Astrocyte (in vitro differentiated cells and primary cell): Measurements from ENCODE around the gene TIAL1.

Source experiments
- EZH2 ChIP-seq: IDR thresholded peaks from 2 replicates; pipeline ENCODE4 v1.6.1; 2012; ENCODE audit warnings: mild to moderate bottlenecking, low read length, inconsistent platforms; ENCODE audit not compliant: insufficient read depth
- TF ChIP-seq, protein P1 (sequence below): IDR thresholded peaks from 2 replicates; pipeline ENCODE4 v1.5.1; 2011; ENCODE audit warnings: low read depth, mild to moderate bottlenecking, inconsistent platforms, low read length, moderate library complexity; ENCODE audit not compliant: insufficient read depth

DNA sequence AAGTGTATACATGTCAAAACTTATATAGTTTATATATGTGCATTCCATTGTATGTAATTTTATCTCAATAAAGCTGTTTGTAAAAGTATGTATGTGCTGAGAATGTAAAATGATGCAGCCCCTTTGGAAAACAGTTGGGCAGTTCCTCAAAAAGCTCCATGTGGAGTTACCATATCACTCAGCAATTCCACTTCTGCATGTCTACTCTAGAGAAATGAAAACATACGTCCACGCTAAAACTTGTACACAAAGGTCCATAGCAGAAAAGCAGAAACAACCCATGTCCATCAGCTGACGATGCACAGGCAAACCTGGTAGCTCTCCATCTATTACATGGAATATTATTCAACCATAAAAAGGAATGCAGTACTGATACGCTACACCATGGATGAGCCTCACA lies 45.9 kb downstream of the TIAL1 start:
- TF ChIP-seq, protein P1, sequence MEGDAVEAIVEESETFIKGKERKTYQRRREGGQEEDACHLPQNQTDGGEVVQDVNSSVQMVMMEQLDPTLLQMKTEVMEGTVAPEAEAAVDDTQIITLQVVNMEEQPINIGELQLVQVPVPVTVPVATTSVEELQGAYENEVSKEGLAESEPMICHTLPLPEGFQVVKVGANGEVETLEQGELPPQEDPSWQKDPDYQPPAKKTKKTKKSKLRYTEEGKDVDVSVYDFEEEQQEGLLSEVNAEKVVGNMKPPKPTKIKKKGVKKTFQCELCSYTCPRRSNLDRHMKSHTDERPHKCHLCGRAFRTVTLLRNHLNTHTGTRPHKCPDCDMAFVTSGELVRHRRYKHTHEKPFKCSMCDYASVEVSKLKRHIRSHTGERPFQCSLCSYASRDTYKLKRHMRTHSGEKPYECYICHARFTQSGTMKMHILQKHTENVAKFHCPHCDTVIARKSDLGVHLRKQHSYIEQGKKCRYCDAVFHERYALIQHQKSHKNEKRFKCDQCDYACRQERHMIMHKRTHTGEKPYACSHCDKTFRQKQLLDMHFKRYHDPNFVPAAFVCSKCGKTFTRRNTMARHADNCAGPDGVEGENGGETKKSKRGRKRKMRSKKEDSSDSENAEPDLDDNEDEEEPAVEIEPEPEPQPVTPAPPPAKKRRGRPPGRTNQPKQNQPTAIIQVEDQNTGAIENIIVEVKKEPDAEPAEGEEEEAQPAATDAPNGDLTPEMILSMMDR, result no peak
- no peak for TF ChIP-seq EZH2
